IPS-18c (cell line): ENCODE data around the gene MTERF4.

Source experiments
- H3K4me3 ChIP-seq: 2 replicates; pipeline ENCODE4 v1.7.0; 2013; ENCODE audit warnings: low read depth, mild to moderate bottlenecking, low read length, moderate library complexity; ENCODE audit not compliant: insufficient read depth
- H3K9me3 ChIP-seq: one replicate; pipeline ENCODE4 v1.6.1; 2013; ENCODE audit warnings: mild to moderate bottlenecking, low read length, moderate library complexity; ENCODE audit not compliant: control insufficient read depth, insufficient read depth

The MTERF4 gene

DNA sequence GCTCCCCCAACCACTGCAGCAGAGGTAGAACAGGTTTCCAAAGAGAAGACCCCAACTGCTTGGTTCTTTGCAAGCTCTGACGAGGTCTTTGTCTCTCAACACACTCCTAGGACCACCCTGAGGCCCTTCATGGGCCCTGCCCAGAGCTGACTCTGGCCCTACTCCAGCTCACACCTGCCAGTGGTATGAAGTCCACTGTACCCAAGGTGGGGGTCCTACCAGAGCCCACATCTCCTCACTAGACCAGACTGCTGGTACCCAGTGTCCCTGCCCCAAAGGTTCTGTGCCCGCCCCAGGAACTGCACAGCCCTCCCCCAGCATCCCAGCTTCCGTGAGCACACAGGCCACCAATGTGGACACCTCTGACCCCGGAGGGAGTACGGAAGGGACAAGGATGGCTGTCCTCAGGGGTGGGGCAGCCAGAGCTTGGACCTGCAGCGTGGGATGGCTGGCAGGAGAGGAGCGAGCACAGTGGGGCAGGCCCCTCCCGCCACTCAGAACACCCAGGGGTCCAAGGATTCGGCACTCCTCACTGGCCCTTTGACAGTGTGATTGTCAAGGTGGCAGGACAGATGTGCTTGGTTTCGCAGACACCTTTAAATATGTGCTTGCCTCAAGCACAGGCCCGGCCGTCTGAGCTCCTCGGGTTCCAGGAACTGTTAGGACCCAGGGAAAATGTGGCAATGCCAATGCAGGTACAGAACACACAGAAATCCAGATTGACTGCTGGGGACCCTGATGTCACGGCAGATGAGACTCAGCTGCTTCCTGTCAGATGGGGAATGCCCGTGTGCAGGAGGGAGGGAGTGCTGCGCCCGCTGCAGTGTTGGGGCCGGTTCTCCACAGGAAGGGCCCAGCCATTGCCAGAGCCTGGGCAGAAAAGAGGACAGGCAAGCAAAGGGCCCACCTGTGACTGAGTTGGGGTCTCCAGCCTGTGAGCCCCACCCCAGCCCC, 51.2 kb downstream of the MTERF4 start:
- no peaks in the 10 kb centered on the region for H3K9me3 ChIP-seq
- no peak overlapping the region for H3K4me3 ChIP-seq

DNA sequence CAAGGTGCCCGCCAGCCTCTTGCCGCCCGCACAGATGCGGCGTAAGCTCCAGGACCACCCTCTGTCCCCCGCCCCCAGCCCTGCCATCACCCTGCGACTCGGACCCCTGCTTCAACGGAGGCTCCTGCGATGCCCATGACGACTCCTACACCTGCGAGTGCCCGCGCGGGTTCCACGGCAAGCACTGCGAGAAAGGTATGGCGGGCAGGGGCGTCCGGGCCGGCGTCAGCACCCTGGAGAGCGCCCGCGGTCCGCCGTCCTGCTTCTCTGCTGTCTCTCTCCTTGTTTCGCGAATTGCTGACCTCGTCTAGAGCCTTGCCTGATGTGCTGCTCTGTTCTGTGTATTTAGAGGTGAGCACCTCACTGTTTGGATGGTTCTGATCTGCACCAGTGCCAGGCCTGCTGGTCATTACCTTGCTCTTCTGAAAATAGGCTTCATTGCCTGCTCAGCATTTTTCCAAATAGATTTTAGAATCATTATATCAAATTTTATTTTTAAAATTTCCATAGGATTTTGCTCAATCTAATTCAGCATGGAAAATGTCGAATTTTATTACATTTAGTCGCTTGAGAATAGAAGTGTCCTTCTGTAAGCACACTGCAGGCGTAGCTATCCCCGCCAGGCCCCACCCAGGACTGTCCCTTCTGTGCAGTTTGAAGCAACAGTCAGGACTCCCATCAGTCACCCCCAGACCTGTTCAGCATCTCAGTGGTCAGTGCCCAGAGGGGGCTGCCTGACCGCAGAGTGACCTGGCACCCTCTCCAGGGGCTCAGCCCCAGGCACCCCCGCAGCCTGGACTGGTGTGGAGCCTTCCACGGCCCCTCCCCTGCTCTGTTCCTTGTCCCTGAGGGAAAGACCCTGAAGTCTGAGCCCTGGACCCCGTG, 52.1 kb downstream of the MTERF4 start:
- H3K4me3 ChIP-seq: no peak overlapping the region

DNA sequence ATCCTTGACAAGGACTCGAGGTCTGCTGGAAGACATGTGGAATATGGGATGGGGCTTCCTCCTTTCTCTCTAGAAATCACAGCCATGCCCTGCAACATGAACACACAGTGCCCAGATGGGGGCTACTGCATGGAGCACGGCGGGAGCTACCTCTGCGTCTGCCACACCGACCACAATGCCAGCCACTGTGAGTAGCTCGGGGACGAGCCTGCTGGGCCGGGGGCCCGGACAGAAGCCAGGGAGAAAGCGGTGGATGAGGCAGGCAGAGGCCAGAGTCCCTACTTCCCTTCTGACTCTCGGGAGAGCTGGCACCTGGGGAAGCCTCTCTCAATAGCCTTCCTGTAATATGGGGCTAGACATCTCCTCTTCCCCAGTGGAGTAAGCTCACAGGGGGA, 53.1 kb downstream of the MTERF4 start:
- Histone ChIP-seq H3K4me3 (no peak overlapping the region), H3K9me3 (peaks cover 3% of the 10 kb centered on the region)

More for the DNA sequence above, 52.1 kb downstream of the MTERF4 start:
- no peaks in the 10 kb centered on the region for H3K9me3 ChIP-seq

DNA sequence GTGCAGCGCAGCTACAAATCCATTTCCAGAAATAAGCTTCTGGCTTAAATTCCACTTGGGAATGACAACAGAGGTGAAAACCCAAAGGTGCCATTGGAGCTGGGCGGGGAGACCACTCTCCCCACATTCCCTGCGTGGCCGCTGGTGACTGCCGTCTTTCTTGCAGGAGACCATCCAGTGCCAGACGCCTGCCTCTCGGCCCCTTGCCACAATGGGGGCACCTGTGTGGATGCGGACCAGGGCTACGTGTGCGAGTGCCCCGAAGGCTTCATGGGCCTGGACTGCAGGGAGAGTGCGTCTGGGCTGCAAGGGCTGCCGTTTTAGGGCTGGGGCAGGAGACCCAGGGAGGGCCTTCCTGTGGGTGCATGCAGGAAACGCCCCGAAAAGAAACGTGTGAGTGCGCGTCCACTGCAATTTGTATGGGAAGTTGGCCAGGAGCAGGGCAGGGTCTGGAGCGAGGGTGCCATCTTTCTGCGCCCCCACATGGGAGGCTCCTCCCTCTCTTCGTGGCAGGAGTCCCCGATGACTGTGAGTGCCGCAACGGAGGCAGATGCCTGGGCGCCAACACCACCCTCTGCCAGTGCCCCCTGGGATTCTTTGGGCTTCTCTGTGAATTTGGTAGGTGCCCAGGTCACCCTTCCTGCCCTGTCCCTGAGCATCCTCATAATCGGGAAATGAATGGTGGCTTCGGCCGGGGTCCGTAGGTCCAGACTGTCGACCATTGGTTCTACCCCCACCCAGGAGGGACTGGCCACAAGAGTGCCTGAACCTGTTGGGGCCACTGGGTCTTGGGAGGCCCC, 53.7 kb downstream of the MTERF4 start:
- Histone ChIP-seq H3K4me3 (no peak overlapping the region), H3K9me3 (peaks cover 3% of the 10 kb centered on the region)

DNA sequence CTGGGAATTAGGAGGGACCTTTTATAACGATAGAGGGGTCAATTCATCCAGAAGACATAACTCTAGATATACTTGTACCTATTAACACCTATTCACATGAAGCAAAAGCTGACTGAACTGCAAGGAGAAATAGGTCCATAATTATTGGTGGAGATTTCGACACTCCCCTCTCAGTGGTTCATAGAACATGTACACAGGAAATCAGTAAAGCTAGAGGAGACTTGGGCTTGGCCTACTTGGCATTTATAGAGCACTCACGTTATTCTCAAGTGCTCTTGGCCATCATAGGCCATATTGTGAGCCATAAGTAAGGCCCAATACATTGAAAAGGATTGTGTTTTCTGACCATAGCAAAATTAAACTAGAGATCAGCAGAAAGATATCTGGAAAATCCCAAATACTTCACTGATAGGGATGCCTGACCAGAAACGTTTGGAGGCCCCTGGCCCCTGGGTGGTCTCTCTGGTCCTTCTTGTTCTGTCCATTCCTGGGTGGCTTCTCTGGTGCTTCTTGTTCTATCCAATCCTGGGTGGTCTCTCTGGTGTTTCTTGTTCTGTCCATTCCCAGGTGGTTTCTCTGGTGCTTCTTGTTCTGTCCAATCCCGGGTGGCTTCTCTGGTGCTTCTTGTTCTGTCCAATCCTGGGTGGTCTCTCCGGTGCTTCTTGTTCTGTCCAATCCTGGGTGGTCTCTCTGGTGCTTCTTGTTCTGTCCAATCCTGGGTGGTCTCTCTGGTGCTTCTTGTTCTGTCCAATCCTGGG, 54.7 kb downstream of the MTERF4 start:
- no peak overlapping the region for H3K4me3 ChIP-seq
- peaks cover 3% of the 10 kb centered on the region for H3K9me3 ChIP-seq
